SK-MEL-5 (cell line): ENCODE results near the gene VSTM5. TPM values are rescaled to one million over a fixed set of nuclear protein-coding genes. Genes with fewer than 3 reads are reported as not detected.
A peak's percentile ranks its signal among the peaks of the same experiment; 100 is the strongest.

Experiments used
- DNase-seq: peaks from one replicate; pipeline ENCODE4 v3.0.0-alpha.2; 2016; ENCODE audit warnings: low read depth, low spot score
- in situ Hi-C: cut with HindIII; loops from 2 replicates; pipeline ENCODE4 v1.10.0; 2016; ENCODE audit warnings: low sequenced_read_pairs, high pct_unique_total_duplicates, low pct_unique_long_range_greater_than_20kb
- total RNA-seq: library from RNA; depleted of rRNA; stranded (reverse); fragments of >200 nt; shearing (Covaris generic); gene quantifications from 2 replicates; pipeline ENCODE4 v1.2.3, GENCODE V29; 2014

VSTM5 gene
- total RNA-seq, 1 experiment from 2014 or later = not detected

- no peak for DNase-seq
- in situ Hi-C loops = no loop called here
Observed at GRCh38 chr11:93845181-93846092, 5.0 kb downstream of the VSTM5 start.

- peak; percentile 34 for DNase-seq
- in situ Hi-C loops = no loop called here
Observed at GRCh38 chr11:93844568-93844967, 5.8 kb downstream of the VSTM5 start.

DNA sequence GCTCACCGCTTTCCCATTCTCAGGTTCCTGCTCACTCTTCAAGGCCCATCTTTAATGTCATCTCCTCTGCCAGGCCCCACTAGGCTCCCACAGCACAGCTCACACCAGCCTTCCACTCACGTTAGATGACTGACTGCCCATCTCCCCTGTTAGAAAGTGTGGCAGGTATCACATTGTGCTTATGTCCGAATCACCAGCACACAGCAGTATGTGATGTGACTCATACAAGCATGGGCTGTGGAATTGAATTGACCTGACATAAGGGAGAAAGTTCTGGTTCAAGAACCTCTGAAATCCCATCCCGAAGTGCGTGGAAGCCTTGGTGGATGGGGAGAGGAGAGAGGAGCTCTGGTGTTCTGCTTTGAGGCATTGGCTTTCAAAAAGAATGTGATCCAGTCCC lies 6.5 kb downstream of the VSTM5 start:
- DNase-seq = no peak

DNA sequence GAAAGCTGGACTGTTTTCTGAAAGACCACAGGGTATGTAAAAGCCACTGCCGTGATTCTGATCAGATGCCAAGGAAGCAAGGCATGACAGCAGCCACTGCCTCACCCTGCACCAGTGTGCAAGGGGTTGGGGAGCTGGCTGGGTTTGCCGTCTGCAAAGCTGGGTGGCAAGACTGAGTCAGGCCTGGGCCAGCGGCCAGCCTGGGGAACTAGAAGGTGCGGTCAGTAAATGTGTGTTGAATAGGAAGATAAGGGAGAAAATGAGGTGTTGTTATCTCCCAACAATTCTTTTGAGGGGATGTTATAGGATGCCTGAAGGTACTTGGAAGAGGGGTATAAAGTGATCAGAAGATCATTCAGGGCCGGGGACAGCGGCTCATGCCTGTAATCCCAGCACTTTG lies 8.0 kb downstream of the VSTM5 start:
- in situ Hi-C loops = no loop called here
- no peak for DNase-seq

More for the DNA sequence above, 6.5 kb downstream of the VSTM5 start:
- in situ Hi-C loops = no loop called here

DNA sequence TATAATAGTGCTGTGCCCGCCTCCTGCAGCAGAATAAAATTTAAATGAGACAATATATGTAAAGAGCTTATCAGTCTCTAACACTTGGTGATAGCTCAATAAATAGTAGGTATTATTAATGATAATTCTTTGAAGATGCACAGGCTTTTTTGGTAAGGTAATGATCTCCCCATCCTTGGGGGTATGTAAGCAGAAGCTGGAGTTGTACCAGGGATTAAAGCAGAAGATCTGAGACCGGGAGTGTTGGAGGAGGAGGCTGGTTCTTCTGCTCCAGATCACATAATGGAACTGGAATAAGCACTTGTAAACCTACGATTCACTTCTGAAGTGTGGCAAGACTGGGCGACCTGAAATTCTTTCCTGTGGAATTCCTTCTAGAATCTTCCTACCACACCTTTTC lies 8.4 kb downstream of the VSTM5 start:
- no peak for DNase-seq
- in situ Hi-C loops = no loop called here

GRCh38 chr11:93841446-93841845 lies 9.0 kb downstream of the VSTM5 start:
- in situ Hi-C loops = no loop called here

DNA sequence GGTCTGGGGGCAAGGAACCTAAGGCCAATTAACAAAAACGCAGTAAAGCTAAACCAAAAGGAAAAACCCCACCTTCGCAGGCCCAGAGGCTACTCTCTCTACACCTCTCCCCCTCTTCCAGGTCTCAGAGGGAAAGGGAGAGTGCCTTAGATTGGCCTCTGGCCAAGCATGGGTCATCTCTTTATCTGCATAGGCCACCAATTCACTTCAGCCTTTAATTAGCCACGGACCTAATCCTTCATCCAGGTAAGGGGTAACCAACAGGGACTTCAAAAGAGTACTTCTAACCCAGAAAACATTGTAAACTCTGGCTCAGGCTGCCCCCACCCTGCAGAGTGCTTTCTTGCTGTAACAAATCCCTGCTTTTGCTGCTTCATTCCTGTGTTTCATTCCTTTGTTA lies 9.4 kb downstream of the VSTM5 start:
- no peak for DNase-seq
- in situ Hi-C loops = no loop called here

More at GRCh38 chr11:93841446-93841845, 9.0 kb downstream of the VSTM5 start:
- DNase-seq = no peak

- no peak for DNase-seq
- in situ Hi-C loops = no loop called here
Observed at GRCh38 chr11:93840180-93840579, 10.2 kb downstream of the VSTM5 start.

DNA sequence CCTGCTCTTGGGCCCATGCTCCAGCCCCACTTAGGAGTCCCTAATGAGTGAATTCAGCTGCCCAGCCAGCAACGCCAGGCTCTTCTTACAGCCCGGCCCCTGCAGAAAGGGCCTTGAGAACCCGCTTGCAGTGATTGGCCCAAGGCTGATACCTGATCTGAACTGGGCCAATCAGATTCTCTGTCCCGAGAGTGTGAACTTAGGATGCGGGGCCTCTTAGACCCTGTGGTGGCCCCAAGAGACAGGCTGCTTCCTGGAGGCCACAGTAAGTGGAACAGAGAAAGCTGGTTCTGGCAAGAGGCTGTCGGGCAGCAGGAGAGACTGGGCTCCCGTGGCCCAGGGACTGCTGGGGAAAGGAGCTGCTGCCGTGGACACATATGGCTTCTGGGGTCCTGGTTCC lies 11.5 kb downstream of the VSTM5 start:
- no peak for DNase-seq
- in situ Hi-C loops = no loop called here

DNA sequence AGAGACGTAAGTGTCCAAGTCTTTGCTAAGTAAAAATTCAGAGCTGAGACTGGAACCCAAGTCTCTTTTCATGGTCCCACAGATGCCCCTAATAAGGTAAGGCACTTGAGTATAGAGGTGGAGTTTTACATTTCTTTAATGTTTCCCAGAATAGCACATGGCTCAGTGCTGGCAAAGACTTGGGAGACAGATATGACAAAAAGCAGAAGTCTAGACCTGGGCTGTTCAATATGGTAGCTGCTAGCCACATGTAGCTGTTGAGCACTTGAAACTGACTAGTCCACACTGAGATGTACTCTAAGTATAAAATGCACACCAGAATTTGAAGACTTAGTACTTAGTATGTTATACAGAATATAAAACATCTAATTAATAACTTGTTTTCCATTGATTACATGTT lies 17.6 kb downstream of the VSTM5 start:
- in situ Hi-C loops = no loop called here
- DNase-seq = no peak

DNA sequence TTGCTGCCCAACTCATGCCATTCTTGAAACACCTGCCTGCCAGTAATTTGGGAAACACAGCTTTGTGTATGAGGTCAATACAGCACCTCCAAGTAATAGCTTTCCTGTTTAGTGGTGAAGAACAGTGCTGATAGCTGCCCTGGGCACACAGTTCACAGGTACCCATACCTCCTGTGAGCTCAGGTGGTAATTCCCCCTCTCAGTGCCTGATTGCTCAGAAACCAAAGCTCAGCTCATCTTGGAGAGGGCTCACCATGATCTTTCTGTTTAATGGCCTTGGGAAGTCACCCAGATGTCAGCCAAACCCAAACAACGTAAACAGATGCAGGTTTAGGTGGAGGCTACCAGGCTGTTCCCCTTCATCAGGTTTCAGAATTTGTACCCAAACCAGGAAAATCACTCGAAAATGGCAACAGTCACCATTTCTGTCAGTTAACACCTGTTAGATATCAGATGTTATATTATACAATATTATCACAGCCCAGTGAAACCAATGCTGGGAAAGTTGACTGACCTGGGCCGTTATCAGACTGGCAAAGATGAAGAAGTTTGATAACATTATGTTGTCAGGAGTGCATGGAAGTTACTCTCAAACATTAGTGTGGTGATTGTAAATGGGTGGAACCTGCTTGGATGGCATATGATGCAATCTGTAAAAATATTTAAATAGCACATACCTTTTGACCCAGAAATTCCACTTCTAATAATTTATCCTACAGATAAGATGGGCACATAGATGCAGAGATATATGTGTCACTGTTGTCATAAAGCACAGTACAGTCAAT lies 18.9 kb downstream of the VSTM5 start:
- DNase-seq = no peak
- in situ Hi-C loops = no loop called here

DNA sequence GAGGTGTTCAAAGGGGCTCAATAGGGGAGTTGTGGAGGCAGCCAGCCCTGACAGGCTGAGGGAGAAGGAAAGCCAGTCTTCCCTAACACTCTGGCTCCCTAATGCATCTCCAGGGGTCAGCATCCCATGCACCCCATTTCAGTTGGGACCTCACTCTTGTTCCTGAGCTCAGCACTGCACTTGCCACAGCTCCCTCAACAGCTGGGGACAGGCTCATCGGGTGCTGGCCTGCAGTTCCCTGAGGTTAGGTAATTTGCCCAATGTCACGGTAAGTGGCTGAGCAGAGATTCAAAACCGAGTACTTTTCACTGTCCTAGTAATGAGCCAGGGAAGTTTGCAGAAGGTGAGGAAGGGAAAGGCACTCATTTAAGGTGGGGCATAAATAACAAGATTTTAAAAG lies 20.8 kb downstream of the VSTM5 start:
- in situ Hi-C loops = no loop called here
- no peak for DNase-seq

DNA sequence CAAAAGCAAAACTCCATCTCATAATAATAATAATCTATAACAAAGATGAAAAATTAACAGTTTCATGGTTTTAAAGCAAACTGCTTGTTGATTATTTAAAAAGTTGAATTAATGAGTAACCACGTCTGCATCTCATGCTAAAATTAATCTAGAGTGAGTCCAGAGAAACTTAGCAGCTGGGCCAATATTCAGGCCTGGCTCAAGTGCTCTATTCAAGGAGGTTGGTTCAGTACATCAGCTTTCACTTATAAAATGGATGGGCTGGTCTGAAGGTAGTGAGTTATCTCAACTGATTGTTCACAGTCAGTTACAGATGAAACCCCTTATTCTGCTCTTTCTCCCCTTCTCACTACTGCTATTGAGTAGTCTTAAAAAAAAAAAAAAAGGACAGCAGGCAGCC lies 23.1 kb downstream of the VSTM5 start:
- in situ Hi-C loops = no loop called here
- no peak for DNase-seq

- in situ Hi-C loops = no loop called here
- no peak for DNase-seq
Observed at GRCh38 chr11:93823210-93823609, 27.2 kb downstream of the VSTM5 start.

DNA sequence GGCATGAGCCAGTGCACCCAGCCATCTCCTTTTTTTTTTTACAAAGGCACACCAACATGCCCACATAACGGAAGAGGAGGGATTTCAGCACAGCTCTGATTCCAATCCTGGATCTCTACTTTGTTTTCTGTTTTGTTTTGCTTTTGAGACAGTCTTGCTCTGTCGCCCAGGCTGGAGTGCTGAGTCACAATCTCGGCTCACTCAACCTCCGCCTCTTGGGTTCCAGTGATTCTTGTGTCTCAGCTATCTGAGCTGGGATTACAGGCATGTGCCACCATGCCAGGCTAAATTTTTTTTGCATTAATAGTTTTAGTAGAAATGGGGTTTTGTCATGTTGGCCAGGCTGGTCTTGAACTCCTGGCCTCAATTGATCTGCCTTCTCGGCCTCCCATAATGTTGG lies 28.1 kb downstream of the VSTM5 start:
- in situ Hi-C loops = no loop called here
- DNase-seq = no peak

DNA sequence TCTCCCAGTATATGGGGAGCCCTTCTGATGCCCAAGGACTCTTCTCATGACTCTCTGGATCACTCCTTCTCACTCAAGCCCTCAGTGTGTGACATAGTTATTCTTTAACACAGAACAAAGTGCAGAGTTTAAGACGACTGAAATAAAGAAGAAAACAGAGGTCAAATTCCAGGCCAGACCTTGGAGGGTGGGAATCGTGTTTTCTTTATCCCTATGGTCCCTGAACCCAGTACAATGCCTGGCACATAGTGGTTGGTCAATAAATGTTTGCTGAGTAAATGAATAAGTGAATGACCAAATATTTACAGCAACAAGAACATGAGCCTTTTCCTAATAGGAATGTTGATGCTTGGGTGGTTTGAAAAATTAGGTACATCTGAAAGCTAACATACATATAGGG lies 28.8 kb downstream of the VSTM5 start:
- in situ Hi-C loops = no loop called here
- no peak for DNase-seq

GRCh38 chr11:93820847-93821246 lies 29.6 kb downstream of the VSTM5 start:
- DNase-seq = no peak
- in situ Hi-C loops = no loop called here

DNA sequence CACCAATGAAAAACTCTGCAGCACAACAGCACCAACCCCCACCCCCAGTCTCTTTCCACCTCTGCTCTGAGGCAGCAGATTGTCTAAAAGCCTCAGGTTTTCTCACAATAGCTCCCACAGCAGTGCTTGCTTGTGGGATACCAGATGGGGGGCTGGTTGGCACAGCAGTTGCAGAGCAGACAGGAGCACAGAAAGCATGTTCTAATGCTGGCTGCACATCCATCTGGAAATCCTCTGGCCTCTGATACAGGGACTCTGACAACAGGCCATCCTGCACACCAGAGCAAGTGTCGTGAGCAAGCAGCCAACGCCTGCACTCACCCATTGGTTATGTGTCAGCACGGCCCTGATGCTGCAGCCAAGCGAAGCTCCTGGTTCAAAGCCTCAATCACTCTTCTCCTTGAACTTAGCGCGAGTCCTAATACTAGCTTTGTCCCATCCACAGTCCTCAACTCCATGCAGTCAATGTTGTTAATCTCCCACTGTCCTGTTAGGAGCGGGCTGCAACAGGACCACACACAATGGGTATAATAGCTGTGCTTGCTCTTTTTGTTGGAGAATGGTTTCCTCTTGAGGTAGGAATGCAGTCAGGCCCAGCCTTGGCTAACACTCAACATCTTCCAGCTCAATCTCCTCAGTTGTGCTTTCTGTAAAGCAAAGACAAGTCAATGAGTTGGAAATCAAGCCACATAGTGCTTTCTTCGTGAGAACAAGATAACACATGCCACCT lies 30.3 kb downstream of the VSTM5 start:
- in situ Hi-C loops = no loop called here
- no peak for DNase-seq
